ENCODE measurements around the gene TGFBR2. TPM values are rescaled to one million over a fixed set of nuclear protein-coding genes. Genes with fewer than 3 reads are reported as not detected.

TGFBR2 gene
- total RNA-seq, 1 donor from 2014 or later = 39.9 TPM

DNA sequence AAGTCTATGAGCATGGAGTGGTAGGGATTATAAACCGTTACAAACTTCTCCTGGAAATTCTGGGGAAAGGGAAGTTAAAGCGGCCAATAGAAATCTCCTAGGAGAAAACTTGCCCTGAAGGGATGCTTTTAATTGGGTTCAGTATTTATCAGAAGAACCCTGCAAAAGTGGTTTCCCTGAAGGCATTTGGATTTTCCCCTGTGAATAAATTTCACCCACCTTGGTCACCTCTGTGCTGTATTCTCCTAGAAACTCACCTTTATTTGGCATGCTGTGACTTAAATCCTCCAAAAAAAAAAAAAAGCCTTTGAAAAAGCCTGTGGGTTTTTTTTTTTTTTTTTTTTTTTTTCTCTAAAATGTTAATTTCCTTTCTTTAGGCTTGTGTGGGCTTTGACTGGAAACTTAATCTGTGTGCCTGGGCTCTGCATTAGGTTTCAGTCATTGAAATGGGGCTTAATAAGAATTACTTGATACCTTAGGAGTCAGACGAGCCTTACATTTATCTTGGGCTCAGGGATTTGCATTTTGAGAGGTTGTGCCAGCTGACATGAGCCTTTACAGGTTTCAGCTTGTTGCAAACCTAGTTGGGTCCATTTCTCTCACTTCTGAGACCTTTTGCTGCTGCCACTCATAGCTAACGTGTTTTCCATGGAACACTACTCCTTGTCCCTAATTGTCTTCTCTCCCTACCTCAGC, 22.0 kb downstream of the TGFBR2 start:
- Histone ChIP-seq H3K4me1 (ENCODE audit: insufficient read depth, low read length) (peaks cover 35% of the 10 kb centered on the region), H4K20me1 (ENCODE audit: insufficient read depth, low read length) (peaks cover 23% of the 10 kb centered on the region), H2AFZ (ENCODE audit: low read depth, low read length) (no peak overlapping the region), H3K9me3 (ENCODE audit: insufficient read depth, low read depth, low read length) (no peaks in the 10 kb centered on the region), H3K27ac (ENCODE audit: low read depth, low read length) (no peak overlapping the region), H3K79me2 (ENCODE audit: insufficient read depth, low read length) (peaks cover 92% of the 10 kb centered on the region), H3K36me3 (ENCODE audit: insufficient read depth, low read length) (peaks cover 23% of the 10 kb centered on the region), H3K4me3 (ENCODE audit: insufficient read depth, low read depth, low read length) (no peak overlapping the region), H3K9ac (ENCODE audit: low read length) (no peak overlapping the region), H3K27me3 (ENCODE audit: insufficient read depth, low read length) (no peaks in the 10 kb centered on the region), H3K4me2 (ENCODE audit: low read length) (no peak overlapping the region)
- no peaks in the 10 kb centered on the region for H3K9me3 Mint-ChIP-seq (ENCODE audit: unreplicated experiment)
- no peaks in the 10 kb centered on the region for H3K27me3 Mint-ChIP-seq (ENCODE audit: low read depth, unreplicated experiment)
- peaks cover 8% of the 10 kb centered on the region for H3K36me3 Mint-ChIP-seq (ENCODE audit: low read depth, unreplicated experiment)
- DNase-seq (ENCODE audit: low read depth) = no peak
- no peak for TF ChIP-seq EZH2 (IDR thresholded peaks at IDR 0.05; ENCODE audit: insufficient read depth, low read length)
- TF ChIP-seq, protein P1, sequence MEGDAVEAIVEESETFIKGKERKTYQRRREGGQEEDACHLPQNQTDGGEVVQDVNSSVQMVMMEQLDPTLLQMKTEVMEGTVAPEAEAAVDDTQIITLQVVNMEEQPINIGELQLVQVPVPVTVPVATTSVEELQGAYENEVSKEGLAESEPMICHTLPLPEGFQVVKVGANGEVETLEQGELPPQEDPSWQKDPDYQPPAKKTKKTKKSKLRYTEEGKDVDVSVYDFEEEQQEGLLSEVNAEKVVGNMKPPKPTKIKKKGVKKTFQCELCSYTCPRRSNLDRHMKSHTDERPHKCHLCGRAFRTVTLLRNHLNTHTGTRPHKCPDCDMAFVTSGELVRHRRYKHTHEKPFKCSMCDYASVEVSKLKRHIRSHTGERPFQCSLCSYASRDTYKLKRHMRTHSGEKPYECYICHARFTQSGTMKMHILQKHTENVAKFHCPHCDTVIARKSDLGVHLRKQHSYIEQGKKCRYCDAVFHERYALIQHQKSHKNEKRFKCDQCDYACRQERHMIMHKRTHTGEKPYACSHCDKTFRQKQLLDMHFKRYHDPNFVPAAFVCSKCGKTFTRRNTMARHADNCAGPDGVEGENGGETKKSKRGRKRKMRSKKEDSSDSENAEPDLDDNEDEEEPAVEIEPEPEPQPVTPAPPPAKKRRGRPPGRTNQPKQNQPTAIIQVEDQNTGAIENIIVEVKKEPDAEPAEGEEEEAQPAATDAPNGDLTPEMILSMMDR (IDR thresholded peaks at IDR 0.05; ENCODE audit: insufficient read depth, low read depth, low read length) = no peak
- no peak overlapping the region for H3K27ac Mint-ChIP-seq (ENCODE audit: unreplicated experiment)
- peaks cover 40% of the 10 kb centered on the region for H3K4me1 Mint-ChIP-seq (ENCODE audit: low read depth, unreplicated experiment)
- FAIRE-seq = no peak
- no peak overlapping the region for H3K4me3 Mint-ChIP-seq (ENCODE audit: unreplicated experiment)

DNA sequence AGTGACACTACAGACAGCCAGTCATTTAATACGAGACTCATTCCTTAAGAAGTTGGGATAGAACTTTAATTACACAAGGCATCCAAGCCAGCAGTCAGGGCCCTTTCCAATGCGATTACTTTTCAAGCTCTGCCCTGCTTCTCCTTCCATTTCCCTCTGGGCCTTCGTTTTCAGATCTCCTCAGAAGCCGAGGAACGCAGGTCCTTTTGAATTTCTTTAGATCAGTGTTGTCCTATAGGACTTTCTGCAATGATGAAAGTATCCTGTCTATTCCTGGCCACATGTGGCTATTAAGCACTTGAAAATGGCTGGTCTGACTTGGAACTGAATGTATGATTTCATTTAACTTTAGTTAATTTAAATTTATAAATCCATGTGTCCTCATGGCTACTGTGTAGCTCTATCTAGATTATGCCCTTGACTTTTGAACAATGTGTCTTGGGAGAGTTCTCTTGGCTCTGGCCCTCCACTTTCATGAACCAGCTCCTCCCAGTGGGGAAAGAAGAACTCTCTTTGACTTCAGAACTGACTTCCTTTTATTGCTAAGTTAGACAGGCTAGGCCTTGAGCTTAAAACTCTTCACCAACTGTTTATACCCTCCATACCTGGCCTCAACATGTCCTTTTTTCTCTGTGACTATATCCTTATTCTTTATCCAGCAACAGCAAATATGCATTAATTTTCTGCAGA, 22.6 kb downstream of the TGFBR2 start:
- H3K79me2 ChIP-seq (ENCODE audit: insufficient read depth, low read length) = peaks cover 93% of the 10 kb centered on the region
- FAIRE-seq (no peak), DNase-seq (ENCODE audit: low read depth) (no peak)
- H4K20me1 ChIP-seq (ENCODE audit: insufficient read depth, low read length) = peaks cover 21% of the 10 kb centered on the region
- peaks cover 32% of the 10 kb centered on the region for H3K4me1 ChIP-seq (ENCODE audit: insufficient read depth, low read length)
- peaks cover 19% of the 10 kb centered on the region for H3K36me3 ChIP-seq (ENCODE audit: insufficient read depth, low read length)
- H3K4me3 ChIP-seq (ENCODE audit: insufficient read depth, low read depth, low read length) = no peak overlapping the region
- H3K27ac ChIP-seq (ENCODE audit: low read depth, low read length) = no peak overlapping the region
- H3K4me2 ChIP-seq (ENCODE audit: low read length) = no peak overlapping the region
- no peak overlapping the region for H3K9ac ChIP-seq (ENCODE audit: low read length)
- H3K27me3 Mint-ChIP-seq (ENCODE audit: low read depth, unreplicated experiment) = no peaks in the 10 kb centered on the region
- H2AFZ ChIP-seq (ENCODE audit: low read depth, low read length) = no peak overlapping the region
- no peak overlapping the region for H3K4me3 Mint-ChIP-seq (ENCODE audit: unreplicated experiment)
- TF ChIP-seq, protein P1 (IDR thresholded peaks at IDR 0.05; ENCODE audit: insufficient read depth, low read depth, low read length) = no peak
- no peak for TF ChIP-seq EZH2 (IDR thresholded peaks at IDR 0.05; ENCODE audit: insufficient read depth, low read length)
- H3K9me3 Mint-ChIP-seq (ENCODE audit: unreplicated experiment) = no peaks in the 10 kb centered on the region
- no peaks in the 10 kb centered on the region for H3K27me3 ChIP-seq (ENCODE audit: insufficient read depth, low read length)
- H3K9me3 ChIP-seq (ENCODE audit: insufficient read depth, low read depth, low read length) = no peaks in the 10 kb centered on the region
- peaks cover 6% of the 10 kb centered on the region for H3K36me3 Mint-ChIP-seq (ENCODE audit: low read depth, unreplicated experiment)
- H3K27ac Mint-ChIP-seq (ENCODE audit: unreplicated experiment) = no peak overlapping the region
- H3K4me1 Mint-ChIP-seq (ENCODE audit: low read depth, unreplicated experiment) = peaks cover 36% of the 10 kb centered on the region

GRCh38 chr3:30629746-30630145, 23.3 kb downstream of the TGFBR2 start:
- no peaks in the 10 kb centered on the region for H3K9me3 Mint-ChIP-seq (ENCODE audit: unreplicated experiment)

More at GRCh38 chr3:30629746-30630145, 23.3 kb downstream of the TGFBR2 start:
- Histone ChIP-seq H3K9me3 (ENCODE audit: insufficient read depth, low read depth, low read length) (no peaks in the 10 kb centered on the region), H4K20me1 (ENCODE audit: insufficient read depth, low read length) (peaks cover 21% of the 10 kb centered on the region), H3K4me2 (ENCODE audit: low read length) (no peak overlapping the region), H3K4me1 (ENCODE audit: insufficient read depth, low read length) (peaks cover 32% of the 10 kb centered on the region), H2AFZ (ENCODE audit: low read depth, low read length) (no peak overlapping the region), H3K27me3 (ENCODE audit: insufficient read depth, low read length) (no peaks in the 10 kb centered on the region), H3K9ac (ENCODE audit: low read length) (no peak overlapping the region), H3K27ac (ENCODE audit: low read depth, low read length) (no peak overlapping the region), H3K79me2 (ENCODE audit: insufficient read depth, low read length) (peaks cover 93% of the 10 kb centered on the region), H3K4me3 (ENCODE audit: insufficient read depth, low read depth, low read length) (no peak overlapping the region), H3K36me3 (ENCODE audit: insufficient read depth, low read length) (peaks cover 22% of the 10 kb centered on the region)
- peaks cover 6% of the 10 kb centered on the region for H3K36me3 Mint-ChIP-seq (ENCODE audit: low read depth, unreplicated experiment)
- TF ChIP-seq, protein P1 (IDR thresholded peaks at IDR 0.05; ENCODE audit: insufficient read depth, low read depth, low read length) = no peak
- no peak for TF ChIP-seq EZH2 (IDR thresholded peaks at IDR 0.05; ENCODE audit: insufficient read depth, low read length)
- H3K27ac Mint-ChIP-seq (ENCODE audit: unreplicated experiment) = no peak overlapping the region
- DNase-seq (ENCODE audit: low read depth) (no peak), FAIRE-seq (no peak)
- no peak overlapping the region for H3K4me3 Mint-ChIP-seq (ENCODE audit: unreplicated experiment)
- H3K4me1 Mint-ChIP-seq (ENCODE audit: low read depth, unreplicated experiment) = peaks cover 37% of the 10 kb centered on the region
- no peaks in the 10 kb centered on the region for H3K27me3 Mint-ChIP-seq (ENCODE audit: low read depth, unreplicated experiment)
